AG04449 (cell line): ENCODE data around the gene BMP6.

Experiments
- CTCF ChIA-PET: fragments of 350-600 bp; formaldehyde crosslinking; extraction: SDS; loops from one replicate; lab custom pipeline; 2021; ENCODE audit warnings: antibody characterized with exemption; lab: Yijun Ruan, JAX
- POLR2A ChIA-PET: fragments of 400-600, 350-600 bp; formaldehyde crosslinking; extraction: SDS; loops from one replicate; lab custom pipeline; 2020; ENCODE audit warnings: antibody characterized with exemption, inconsistent platforms; lab: Yijun Ruan, JAX
- DNase-seq: peaks from one replicate; pipeline ENCODE4 v3.0.0-alpha.2; 2010; ENCODE audit warnings: low read depth, low spot score
- H3K4me3 ChIP-seq: 2 replicates; pipeline ENCODE4 v1.5.1; 2011; ENCODE audit warnings: low read depth, mild to moderate bottlenecking, control low read depth, low read length
- CTCF ChIP-seq: IDR thresholded peaks from one replicate; pipeline ENCODE4 v1.5.1; 2011; ENCODE audit warnings: mild to moderate bottlenecking, moderate library complexity, low read length, control low read depth, inconsistent platforms; ENCODE audit not compliant: insufficient read depth; ENCODE audit errors: missing control alignments

Gene BMP6

GRCh38 chr6:7727086-7727945 lies 1.4 kb downstream of the BMP6 start:
- CTCF ChIA-PET, result interaction anchor here (0.9 to 9.7 kb wide), 4 partner anchors 11 to 331 kb away, joined by 3 to 328 read pairs (median 107); no protein-coding TSS in a partner anchor
- no peak for DNase-seq
- peak overlapping the region; percentile 63 for H3K4me3 ChIP-seq
- peak; percentile 1 for TF ChIP-seq CTCF
- POLR2A ChIA-PET, result interaction anchor here (0.5 kb wide), 1 partner anchor 383 kb away, joined by 3 read pairs; no protein-coding TSS in a partner anchor

GRCh38 chr6:7727946-7728854 lies 2.3 kb downstream of the BMP6 start:
- H3K4me3 ChIP-seq, result peak overlapping the region; percentile 63
- DNase-seq, result no peak
- ChIA-PET CTCF (interaction anchor here (0.9 to 9.7 kb wide), 8 partner anchors 12 to 330 kb away, joined by 3 to 328 read pairs (median 3); no protein-coding TSS in a partner anchor), POLR2A (interaction anchor here (0.5 to 0.6 kb wide), 2 partner anchors 110 to 382 kb away, joined by 3 read pairs; no protein-coding TSS in a partner anchor)
- no peak for TF ChIP-seq CTCF

GRCh38 chr6:7728855-7729590 lies 3.1 kb downstream of the BMP6 start:
- no peak for DNase-seq
- TF ChIP-seq CTCF, result no peak
- no peak overlapping the region for H3K4me3 ChIP-seq
- ChIA-PET POLR2A (no interaction called here), CTCF (interaction anchor here (1.0 to 9.7 kb wide), 7 partner anchors 13 to 330 kb away, joined by 3 to 328 read pairs (median 3); no protein-coding TSS in a partner anchor)

- ChIA-PET CTCF (interaction anchor here (0.5 to 3.7 kb wide), 4 partner anchors 8 to 329 kb away, joined by 3 to 9 read pairs (median 4); no protein-coding TSS in a partner anchor), POLR2A (interaction anchor here (0.8 kb wide), 1 partner anchor 334 kb away, joined by 3 read pairs; the partner anchor contains the start of gene BLOC1S5)
- TF ChIP-seq CTCF, result no peak
- DNase-seq, result no peak
- H3K4me3 ChIP-seq, result no peak overlapping the region
Measured at GRCh38 chr6:7730001-7730783, 4.3 kb downstream of the BMP6 start.

- CTCF ChIA-PET, result interaction anchor here (0.5 to 3.7 kb wide), 4 partner anchors 9 to 328 kb away, joined by 3 to 9 read pairs (median 4); no protein-coding TSS in a partner anchor
- peak; percentile 65 for DNase-seq
- H3K4me3 ChIP-seq, result no peak overlapping the region; the same call in 1 of the 2 replicates
- POLR2A ChIA-PET, result interaction anchor here (0.8 kb wide), 1 partner anchor 334 kb away, joined by 3 read pairs; the partner anchor contains the start of gene BLOC1S5
- no peak for TF ChIP-seq CTCF
Measured at GRCh38 chr6:7730784-7731227, 4.9 kb downstream of the BMP6 start.
